SK-N-SH treated with all-trans-retinoic acid at 6 μM for 48 hours (cell line): Measurements from ENCODE around the gene LRRC4C.

ENCODE experiments used
- CREB5 ChIP-seq: fragments of 250-450 bp; sonication (Bioruptor Pico); IDR thresholded peaks from 2 replicates; pipeline ENCODE4 v1.5.1; 2020; ENCODE audit warnings: low read depth, mild to moderate bottlenecking, moderate library complexity
- GLIS3 ChIP-seq: fragments of 250-450 bp; sonication (Bioruptor Pico); IDR thresholded peaks from 2 replicates; pipeline ENCODE4 v1.5.0; 2020; ENCODE audit warnings: mild to moderate bottlenecking, moderate library complexity
- SNAI2 ChIP-seq: fragments of 250-450 bp; sonication (Bioruptor Pico); IDR thresholded peaks from 2 replicates; pipeline ENCODE4 v1.5.0; 2020; ENCODE audit warnings: mild to moderate bottlenecking, moderate library complexity
- ZC3H10 ChIP-seq: fragments of 250-450 bp; sonication (Bioruptor Pico); IDR thresholded peaks from 2 replicates; pipeline ENCODE4 v1.5.1; 2021; ENCODE audit warnings: mild to moderate bottlenecking, moderate library complexity
- ZFP3 ChIP-seq: fragments of 250-450 bp; sonication (Bioruptor Pico); IDR thresholded peaks from 2 replicates; pipeline ENCODE4 v1.5.0; 2020; ENCODE audit warnings: mild to moderate bottlenecking, moderate library complexity
- ZFP30 ChIP-seq: fragments of 450-650 bp; formaldehyde crosslinking; IDR thresholded peaks from 2 replicates; pipeline ENCODE4 v1.5.0; 2022; ENCODE audit warnings: mild to moderate bottlenecking, moderate library complexity
- ZNF565 ChIP-seq: fragments of 450-650 bp; formaldehyde crosslinking; conservative IDR thresholded peaks from 2 replicates; pipeline ENCODE4 v1.5.0; 2020; ENCODE audit warnings: low read depth, mild to moderate bottlenecking, moderate library complexity

- TF ChIP-seq ZFP30 = no peak
- no peak for TF ChIP-seq CREB5 (CRISPR knock-in tag)
- TF ChIP-seq ZFP3 (CRISPR knock-in tag) = no peak
- TF ChIP-seq ZNF565 = no peak
- no peak for TF ChIP-seq ZC3H10 (CRISPR knock-in tag)
- TF ChIP-seq SNAI2 (CRISPR knock-in tag) = no peak
- no peak for TF ChIP-seq GLIS3 (CRISPR knock-in tag)
These were observed 1269.2 kb downstream of the LRRC4C start for GRCh38 chr11:40190294-40190693.
